HG03280 (cell line): ENCODE measurements around the gene ARID3B.

ENCODE experiments used
- ATAC-seq: cut with Tn5 transposase; IDR thresholded peaks from one replicate; pipeline ENCODE4 v1.9.1; 2021; ENCODE audit warnings: mild to moderate bottlenecking, moderate library complexity; ENCODE audit not compliant: unreplicated experiment

The ARID3B gene

DNA sequence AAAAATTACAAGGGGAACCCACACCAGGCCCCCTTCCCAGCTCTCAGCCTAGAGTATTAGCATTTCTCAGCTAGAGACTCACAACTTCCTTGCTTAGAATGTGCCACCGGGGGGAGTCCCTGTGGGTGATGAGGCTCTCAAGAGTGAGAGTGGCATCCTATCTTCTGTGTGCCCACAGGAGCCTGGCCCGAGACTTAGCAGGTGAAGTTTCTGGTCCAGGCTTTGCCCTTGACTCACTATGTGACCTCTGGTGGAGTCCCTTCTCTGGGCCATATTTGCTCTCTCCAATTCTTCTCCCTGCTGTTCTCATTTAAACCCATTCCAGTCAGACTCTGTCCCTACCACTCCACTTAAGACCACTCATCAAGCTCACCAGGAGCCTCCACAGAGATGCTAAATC lies 92.8 kb downstream of the ARID3B start:
- no peak for ATAC-seq

- ATAC-seq, result no peak
Measured at GRCh38 chr15:74635228-74635627, 94.2 kb downstream of the ARID3B start.

GRCh38 chr15:74636984-74637383 lies 96.0 kb downstream of the ARID3B start:
- ATAC-seq, result no peak

- ATAC-seq, result no peak
Measured at GRCh38 chr15:74641151-74641550, 100.1 kb downstream of the ARID3B start.

DNA sequence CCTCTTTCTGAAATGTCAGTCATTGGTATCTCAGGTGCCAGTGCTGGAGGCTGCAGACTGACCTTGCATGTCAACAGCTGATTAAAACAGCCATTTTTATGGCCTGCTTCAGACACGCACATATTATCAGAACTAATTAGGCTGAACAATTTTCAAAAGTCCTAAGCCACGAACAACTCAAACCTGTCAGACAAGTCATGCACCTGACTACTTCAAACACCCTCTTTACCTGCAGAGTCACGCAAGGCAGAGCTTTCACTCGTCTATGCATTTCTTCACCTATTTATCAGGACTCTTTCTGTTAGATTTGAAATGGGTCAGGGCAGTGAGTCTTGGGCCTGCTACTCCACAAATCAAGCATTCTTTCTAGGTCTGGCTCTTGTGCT lies 101.3 kb downstream of the ARID3B start:
- ATAC-seq, result no peak

DNA sequence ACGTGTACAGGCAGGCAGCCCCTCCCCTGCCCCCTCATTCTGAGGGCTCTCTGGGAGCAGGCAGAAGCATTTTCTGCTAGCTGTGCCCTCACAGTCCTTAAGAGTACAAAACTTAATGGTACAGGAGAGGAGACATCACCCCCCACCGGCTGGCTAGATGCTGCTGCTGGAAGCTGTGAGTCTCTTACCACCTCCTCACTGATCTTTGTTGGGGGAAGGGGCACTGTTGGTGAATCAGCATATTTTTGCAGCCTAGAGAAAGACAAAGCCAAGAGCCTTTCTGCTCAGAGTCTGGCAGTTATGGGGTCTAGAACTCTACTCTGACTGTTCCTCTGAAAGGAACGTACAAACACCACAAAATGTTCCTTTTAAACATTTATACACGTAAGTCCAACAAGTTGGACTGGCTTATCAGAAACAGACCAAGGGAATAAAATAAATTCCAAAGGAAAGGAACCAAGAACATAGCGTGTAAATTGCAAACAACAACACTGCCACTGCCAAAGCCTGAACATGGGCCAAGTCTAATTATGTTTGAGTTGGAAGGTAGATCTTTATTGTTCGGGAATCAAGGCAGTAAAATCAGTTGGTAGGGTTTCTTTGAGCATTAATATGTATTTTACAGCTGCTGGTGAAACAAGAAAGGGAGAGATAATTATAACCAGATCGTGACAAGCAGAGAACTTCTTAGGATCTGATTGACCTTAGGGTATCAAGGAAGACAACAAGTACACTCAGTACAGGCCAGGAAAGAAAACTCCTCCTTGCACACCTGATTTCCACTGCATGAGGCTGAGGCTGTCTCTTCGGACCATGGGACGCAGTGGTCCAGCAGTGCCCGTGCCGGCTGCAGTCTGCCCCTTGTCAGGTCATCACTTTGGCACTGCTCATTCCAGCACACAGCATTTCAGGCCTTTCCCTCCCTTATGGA lies 102.0 kb downstream of the ARID3B start:
- no peak for ATAC-seq

DNA sequence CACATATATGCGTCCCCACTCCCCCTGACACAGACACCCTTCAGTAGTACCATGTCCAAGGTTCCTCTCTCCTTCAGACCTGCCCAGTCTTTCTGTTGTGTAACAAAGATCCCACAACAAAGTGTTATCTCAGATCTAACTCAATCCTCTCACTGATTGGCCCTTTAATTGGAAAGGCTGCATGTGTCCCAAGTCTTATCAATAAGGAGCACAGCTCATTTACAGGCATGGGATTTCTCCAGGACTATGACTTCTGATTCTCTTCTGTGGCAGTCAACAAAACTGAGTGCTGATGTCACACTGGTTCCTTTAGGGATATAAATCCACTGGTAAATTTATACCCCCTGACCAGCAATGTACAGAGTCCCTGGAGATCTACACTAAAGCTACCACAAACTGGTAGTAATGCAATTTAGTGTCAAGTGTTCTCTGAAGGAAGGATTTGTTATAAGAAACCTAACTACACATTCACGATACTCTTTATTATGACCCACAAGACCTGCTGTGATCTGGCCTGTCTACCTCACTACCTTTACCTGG lies 102.7 kb downstream of the ARID3B start:
- ATAC-seq, result no peak

GRCh38 chr15:74646480-74646879 lies 105.5 kb downstream of the ARID3B start:
- no peak for ATAC-seq
